Inferior parietal cortex (tissue), 1 donor: ENCODE results near the gene PHYH.
"Not testable (repeated sequence)": the region's sequence is repeated elsewhere in the genome, so short reads cannot be mapped to it uniquely, and the experiment has no call there.

Source experiments
- DNase-seq: peaks from one replicate; pipeline ENCODE4 v3.0.0-alpha.2; 2016; ENCODE audit errors: extremely low spot score

The PHYH gene

DNA sequence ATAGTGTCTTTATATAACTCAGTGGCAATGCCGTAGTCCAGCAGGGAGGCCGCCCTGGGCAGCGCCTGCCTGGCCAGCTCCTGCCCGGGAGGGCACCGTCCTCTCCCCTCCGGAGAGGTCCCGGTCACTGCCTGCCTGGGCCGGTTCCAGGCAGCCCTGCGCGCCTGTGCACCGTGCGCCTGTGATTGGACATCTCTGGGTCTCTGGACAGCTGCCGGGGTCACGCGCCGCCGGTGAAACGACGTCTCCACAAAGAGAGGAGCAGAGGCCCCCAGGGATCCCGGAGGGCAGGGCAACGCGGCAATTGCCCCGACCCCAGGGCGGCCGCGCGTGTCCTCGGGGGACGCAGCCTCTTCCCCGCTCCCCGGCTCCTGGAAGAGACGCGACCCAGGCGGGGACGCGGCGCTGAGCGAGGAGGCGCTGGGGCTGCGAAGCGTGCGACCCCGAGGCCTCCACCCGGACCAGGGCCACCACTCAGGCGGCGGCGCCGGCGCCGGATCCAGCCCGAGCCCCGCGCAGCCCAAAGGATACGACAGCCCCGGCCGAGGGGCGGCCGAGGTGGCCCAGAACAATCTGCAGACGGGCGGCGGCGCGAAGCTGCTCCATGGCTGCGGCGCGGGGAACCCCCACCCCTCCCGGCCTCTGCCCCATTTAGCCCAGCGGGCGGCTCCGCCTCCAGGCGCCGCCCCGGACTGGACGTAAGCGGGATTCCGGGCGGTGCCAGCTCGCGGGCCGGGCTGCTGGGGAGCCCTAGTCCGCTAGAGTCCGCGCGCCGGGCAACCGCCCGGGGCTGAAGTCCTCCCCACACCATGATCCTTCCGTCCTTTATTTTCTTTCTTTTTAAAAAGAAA lies at the start of gene PHYH:
Gene PHYH, minus strand, starts transcription at position 628 of the 851 bp plus-strand sequence. Its CDS starts 22 bp downstream, at position 606.
- DNase-seq: peak; percentile 85

DNA sequence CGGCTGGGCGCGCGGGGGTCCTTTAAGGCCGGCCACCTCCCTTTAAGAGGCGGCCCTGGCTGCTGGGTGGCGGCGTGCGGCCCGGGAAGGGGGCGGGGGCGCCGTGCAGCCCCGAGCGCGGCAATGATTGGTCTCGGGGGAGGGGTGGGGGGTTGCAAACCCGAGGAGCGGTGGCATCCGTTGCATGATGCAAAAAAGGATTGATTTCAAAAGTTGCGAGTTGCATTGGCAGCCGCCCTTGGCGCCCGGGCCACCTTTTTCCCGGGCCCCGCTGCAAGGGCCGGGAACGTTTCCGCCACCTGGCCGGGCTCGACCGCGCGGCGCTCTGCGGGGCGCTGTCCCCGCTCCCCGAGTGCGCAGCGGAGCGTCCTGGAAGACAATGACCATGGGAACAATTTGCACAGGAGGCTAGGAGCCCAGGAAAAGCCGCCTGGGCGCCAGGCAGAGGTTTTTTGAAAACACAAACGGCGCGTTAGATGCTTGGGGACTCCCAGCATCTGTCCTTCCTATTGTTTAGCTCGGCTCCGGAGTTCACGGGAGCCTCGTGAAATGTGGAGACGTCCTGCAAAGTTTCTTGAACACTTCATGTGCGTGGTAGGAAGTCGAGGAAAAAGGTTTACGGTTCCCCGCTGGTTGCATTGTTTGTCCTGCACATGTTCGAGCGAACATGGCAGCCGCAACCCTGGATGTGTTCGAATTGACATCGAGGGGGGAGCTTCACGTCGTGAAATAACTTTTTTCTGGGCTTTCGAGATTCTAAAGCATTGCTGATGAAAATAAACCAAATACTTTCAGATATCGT lies 48.6 kb upstream of the PHYH start, which contains the start of gene SEPHS1:
Gene SEPHS1, minus strand, starts transcription at position 78 of the 802 bp plus-strand sequence. CDS start 3,343 bp downstream, outside the sequence.
- DNase-seq: peak; percentile 63

DNA sequence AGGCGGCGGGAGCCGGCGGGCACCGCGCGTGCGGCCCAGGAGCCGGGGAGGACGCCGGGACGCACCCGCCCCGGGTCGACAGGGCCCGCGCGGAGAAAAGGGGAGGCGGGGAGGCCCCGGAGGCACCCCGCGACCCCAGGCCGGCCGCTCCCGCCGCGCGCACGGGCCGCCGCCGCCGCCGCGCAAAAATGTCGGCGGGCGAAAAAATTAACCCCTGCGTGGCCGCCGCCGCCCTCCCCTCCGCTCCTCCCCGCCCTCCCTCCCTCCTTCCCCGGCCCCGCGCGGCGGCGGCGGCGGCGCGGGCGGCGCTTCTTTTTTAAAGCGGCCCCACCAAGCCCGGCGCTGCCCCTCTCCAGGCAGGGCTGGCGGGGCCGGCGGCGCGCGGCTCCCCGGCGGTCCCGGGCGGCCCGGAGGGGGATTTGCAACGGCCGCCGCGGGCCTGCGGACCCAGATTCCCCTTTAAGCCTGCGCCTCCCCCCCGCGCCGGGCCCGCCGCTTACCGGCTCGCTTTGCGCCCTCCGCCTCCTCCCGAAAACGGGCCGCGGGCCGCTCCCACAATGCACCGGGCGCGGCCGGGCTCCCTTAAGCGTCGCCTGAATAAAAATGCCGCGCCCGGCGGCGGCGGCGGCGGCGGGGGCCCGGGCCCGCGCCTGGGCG lies 47.8 kb upstream of the PHYH start:
- DNase-seq: peak; percentile 71

DNA sequence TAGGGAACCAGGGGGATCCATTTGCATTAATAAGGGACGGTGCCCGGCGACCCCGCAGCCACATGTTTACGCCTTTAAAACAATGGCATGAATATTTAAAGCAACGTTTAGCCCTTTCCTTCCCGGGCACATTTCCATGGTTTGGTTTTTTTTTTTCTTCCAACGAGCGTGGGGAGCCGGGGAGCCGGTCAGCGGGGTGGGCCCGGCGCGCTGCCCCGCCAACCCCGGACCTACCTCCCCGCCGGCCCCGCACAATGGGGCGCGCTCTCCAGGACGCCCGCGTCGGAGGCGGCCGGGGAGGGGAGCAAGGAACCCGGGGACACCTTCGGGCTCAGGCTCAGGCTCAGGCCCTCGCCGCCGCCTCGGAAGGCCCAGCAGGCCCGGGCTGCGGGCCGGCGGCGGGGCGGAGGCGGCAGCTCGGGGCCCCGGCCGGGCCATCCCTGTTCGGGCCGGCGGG lies 47.2 kb upstream of the PHYH start:
- DNase-seq: no peak

DNA sequence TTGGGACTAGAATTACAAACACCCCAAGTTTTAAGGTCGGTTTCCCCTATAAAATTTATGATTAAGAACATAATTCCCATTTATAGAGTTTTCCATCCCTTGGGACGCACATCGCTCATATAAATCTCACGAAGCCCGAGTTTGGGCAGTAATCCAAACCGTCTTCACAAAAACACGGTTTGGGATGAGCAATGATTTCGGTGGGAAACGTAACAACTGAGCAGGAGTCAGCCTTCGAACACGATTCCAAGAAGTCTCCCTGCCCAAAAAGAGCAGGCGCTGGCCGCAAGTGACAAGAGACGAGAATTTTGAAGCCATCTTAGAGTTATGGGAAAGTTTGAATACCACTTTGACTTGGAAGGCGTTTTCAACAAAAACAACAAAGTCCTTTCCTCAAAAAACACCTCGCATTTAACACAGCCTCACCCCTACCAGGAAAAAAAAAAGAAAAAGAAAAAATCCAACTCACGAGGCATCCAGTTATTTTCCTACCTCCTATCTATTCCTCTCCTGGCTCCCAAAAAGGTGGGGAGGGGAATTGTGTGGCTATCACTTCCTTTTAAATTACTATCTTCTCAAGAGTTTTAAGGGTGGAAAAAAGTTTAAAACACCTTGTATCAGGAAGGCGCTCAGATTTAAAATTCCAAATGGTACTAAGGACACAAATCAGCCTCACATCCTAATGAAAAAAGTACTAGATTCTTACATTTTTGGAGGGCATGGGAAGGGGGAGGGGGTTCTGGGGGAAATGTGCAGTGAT lies 46.6 kb upstream of the PHYH start:
- no peak for DNase-seq

DNA sequence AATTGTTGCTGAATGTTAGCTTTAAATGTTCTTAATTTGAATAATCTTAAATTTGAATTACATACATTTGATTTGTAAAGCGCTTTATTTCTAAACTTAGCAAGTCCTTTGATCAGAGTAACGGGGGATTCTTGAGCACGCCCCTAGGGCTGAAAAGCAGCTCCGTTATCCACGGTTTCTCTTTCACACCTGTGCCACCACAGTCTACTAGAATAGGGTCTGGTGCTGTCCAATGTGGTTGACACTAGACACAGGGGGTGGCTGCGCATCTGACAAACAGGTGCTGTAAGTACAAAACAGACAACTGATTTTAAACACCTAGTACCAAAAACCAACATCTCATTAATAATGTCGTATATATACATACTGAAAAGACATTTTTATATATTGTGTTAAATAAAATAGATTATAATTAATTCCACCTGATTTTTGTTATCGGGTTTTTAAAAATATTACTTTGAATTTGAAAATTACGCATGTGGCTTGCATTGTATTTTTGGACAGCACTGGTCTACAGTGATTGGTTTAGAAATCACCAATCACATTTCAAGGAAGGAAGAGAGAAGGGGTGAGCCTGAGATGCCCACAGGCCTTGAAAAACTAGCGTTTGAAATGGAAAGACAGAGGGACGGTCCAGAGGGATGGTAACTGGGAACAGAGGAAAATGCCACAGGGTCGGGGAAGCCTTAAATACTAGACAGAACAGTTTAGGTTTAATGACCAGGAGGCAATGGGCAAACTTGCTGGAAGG lies 40.9 kb upstream of the PHYH start:
- DNase-seq: no peak

DNA sequence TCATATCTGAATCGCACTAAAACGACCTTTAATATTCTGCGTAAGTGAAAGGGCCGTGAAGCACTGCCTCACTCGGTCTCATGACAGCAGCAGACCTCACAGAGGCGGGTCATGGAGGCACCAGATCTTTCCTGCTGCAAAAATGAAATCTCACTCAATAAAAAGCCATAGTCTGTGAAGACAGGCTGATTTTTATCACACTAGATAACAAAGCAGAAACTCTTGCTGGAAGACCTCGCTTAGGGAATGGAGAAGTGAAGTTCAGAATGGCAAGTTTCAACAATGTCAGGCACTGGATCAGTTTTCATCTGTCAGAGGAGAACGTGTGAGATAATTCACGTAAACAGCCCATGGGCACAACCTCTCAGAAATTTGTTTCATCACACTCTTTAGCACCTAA lies 40.2 kb upstream of the PHYH start:
- no peak for DNase-seq

DNA sequence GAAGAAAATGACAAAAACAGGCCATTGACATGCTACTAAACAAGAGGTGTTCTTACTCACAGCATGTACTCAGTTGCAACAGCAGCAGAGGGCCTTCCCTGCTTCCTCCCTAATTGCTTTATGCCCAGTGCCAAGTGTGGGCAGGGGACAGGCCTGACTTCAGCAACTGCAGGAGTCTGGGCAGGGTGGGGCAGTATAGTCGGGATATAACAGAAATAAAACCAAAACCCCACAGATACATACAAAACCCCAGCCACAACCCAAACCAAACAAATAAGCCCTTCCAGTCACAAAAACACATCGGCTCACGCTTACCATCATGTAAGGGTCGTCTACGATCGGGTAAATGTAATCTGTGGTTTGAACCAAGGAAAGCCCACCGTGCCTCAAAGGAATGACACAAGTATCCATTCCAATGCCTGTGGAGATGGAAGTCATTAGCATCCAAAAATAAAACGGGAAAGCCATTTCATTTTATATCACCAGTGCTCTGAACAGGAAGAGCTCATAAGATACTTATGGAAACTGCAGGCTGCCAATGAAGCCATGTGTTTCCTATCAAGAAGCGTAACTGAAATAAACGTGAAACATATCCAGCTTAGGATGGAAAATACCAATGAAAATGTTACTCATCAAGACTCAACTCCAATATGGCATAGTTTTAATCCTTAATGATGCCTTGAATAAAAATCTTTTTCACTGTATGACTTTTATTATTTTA lies 38.7 kb upstream of the PHYH start:
- no peak for DNase-seq

DNA sequence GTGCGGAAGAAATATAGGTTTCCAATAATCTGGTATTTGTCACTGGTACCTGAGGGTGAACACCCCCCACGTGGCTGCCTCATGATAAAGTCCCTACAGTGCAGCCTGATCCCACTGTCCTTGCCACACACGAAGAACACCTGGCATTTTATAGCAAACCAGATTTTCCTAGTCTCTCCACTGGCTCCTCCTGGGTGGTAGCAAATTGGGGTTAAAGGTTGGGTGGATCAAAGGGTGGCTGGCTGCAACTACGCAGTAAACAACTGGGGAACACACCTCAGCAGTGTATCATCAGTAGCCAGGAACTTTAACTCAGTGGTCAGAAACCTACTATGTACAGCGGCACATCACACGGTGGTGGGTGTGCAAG lies 37.9 kb upstream of the PHYH start:
- DNase-seq: no peak

DNA sequence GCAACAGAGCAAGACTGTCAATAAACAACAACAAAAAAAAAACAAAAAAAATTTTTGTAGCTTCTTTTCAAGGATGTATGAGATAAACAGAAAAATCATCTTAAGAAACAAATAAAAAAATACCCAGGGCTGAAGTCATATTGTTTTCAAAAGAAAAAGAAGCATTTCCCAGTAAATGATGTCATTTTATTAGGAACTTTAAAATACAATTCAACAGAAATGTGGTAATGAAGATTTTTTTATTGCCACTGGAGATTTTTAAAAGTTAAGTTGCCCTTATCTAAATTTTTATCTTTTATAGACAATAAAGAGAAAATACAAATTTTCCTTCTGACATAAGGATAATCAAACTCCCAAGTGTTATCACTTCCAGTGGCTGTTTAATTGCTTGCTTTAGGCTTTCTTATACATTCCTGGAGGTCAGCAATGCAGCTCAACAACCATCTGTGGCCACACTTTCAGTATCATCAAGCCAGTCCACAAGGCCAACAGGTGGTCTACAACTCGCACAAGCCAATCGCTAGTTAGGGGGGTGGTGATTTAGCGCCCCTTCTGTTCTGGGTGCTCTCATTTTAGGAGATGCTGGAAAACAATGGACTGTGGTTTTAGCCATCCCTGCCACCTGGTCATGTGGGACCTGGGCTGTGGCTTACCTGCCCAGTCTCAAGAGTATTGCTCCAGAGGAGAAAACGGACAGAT lies 37.4 kb upstream of the PHYH start:
- DNase-seq: no peak

DNA sequence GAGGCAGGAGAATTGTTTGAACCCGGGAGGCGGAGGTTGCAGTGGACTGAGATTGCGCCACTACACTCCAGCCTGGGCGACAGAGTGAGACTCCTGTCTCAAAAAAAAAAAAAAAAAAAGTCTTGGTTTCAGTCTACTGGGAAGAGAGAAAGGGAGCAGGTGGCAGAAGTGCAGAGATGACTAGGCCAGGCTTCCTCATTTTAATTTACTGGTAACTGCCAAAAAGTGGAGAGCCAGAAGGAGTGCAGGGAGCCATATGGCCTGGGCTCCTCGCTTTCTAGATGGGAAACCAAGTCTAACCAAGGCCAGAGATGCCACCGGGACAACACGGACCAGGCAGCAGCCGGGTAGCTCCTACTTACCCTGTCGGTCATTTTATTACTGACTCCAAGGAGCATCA lies 36.0 kb upstream of the PHYH start:
- no peak for DNase-seq

DNA sequence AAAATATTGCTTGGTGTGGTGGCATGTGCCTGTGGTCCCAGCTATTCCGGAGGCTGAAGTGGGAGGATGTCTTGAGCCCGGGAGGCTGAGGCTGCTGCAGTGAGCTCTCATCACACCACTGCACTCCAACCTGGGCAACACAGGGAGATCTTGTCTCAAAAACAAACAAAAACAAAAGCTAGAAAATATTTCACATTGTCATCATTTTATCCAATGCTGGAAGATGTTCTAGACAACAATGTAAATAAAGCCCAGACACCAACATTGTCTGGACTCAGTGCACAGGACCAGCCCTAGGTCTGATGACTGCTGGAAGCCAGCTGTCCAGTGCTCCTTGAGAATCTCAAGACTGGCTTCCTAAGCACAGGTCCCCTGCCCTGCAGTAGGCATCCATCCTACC lies 34.7 kb upstream of the PHYH start:
- no peak for DNase-seq

DNA sequence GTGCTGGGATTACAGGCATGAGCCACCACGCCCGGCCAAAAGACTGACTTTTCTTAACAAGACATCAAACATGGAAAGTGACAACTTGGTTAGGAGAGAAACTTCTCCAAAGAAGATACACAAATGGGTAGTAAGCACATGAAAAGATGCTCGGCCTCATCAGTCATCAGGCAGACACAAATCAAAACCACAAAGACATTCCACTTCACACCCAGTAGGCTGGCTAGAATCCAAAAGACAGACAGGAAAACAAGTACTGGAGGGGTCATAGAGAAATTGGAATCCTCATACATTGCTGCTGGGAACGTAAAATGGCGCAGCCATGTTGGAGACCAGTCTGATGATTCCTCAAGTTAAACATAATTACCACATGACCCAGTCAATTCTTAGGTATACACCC lies 31.8 kb upstream of the PHYH start:
- DNase-seq: no peak

DNA sequence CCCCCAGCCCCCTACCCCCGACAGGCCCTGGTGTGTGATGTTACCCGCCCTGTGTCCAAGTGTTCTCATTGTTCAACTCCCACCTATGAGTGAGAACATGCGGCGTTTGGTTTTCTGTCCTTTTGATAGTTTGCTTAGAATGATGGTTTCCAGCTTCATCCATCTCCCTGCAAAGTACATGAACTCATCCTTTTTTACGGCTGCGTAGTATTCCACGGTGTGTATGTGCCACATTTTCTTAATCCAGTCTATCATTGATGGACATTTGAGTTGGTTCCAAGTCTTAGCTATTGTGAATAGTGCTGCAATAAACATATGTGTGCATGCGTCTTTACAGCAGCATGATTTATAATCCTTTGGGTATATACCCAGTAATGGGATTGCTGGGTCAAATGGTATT lies 31.1 kb upstream of the PHYH start:
- DNase-seq: not testable (repeated sequence)

DNA sequence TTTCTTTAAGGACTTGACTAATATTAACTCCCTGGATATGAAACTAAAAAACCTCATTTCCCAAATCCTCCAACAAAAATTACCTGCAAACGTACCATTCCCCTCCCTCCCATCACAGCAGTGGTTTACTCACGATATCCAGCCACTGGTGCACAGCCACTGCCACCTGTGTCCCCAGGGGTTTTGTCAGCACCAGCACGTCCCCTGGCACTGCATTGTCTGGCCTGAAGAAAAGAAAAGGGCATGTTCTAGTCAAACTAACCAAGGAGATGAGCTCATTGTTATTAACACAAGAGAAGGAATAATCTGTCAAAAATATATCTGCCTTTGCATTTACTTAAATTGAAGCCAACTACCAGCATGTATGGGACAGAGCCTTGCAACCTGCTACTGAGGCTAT lies 29.7 kb upstream of the PHYH start:
- DNase-seq: no peak

DNA sequence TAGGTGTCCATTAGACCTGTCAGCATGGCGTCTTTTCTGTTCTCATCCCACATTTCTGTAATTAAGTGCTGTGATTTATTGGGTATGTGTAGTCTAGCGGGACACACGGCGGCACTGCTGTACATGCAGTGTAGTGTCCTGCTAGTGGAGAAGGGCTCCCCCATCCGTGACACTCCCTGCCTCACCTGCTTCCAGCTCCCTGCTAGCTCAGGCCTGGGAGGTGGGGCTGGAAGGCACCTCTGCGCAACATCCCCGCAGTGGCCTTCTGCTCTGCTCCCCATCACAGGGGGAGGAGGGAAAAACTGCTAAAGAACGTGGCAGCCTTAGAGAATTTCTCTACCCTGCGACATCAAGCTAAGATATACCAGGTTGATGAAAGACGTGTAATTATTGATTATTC lies 28.7 kb upstream of the PHYH start:
- DNase-seq: no peak

DNA sequence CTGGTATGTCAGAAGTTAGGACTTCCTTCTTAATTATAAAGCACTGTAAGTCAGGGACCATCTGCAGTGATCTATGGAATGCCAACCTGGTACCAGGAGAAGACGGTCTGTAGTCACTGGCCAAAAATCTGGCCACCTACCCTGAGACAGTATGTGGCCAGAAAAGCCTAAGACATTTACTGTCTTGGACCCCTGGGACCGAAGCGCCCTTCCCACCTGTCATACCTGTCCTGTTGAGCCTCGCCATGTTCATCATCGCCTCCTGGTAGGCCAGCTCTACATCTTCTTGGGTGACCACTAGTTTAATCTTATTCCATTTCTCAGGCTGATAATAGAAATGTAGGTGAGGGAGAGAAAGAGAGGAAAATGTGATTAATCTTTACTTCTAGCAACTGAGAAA lies 28.3 kb upstream of the PHYH start:
- DNase-seq: no peak

DNA sequence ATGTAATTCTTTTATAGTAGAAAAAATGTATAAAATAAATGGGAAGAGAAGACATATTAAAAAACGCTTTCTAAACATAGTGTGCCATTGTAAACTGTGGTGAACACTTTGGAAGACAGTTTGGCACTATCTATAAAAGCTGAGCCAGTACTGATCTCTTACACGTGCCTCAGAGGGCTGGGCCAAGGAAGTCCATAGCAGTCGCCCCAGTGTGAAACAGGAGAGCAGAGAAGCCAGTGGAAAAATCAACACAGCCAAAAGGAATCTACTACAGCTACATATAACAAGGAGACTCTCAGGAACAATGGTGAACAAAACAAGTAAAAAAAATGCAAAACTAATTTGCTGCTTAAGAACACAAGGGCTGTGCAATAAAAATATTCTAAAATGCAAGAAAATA lies 27.7 kb upstream of the PHYH start:
- DNase-seq: no peak

DNA sequence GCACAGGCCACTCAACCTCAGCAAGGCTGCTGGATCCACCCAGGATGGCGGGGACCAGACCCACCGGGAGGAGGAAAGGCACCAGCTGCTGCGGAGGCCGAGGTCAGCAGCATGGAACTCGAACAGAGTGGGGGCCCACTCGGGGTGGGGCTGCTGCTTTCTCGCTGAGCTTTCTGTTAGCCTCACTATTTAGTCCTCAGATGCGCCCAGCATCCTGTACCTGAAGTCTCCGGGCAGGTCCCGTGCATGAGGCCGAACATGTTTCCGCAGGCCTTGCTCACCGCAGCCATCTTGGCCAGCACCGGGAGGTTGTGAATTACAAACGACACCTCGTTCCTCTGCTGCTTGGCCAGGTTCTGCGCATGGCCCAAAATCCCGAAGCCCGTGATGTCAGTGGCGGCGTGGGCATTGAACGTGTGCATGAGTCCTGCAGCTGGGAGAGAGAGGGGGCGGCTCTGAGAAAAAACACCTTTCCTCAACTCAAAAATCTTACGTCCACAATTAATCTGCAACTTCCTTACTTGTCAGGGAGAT lies 22.8 kb upstream of the PHYH start:
- no peak for DNase-seq
